GM12874 (cell line): Measurements from ENCODE around the gene PAX7.

Source experiments
- TF ChIP-seq, protein P1 (sequence below): IDR thresholded peaks from 2 replicates; pipeline ENCODE4 v1.5.1; 2011; ENCODE audit warnings: low read depth, mild to moderate bottlenecking, control low read depth, low read length, moderate library complexity; ENCODE audit not compliant: insufficient read depth

PAX7 gene

DNA sequence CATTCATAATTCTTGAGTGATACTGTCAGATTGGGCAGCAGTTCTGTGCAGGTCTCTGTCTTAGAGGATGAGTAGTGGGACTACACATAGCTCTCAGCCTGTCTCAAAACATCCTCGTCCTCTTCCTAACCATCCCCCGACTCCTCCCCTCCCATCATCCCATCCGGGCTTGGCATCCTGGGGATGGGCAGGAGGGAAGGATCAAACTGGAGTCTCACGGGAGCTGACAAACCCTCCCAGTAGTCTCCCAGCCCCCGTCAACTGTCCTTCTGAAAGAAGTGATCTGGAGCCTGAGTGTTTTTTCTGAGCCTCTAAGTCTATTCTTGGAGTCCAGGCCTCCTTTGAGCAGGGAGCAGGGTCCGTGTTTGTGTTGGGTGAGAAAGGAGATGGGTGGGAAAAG is 102.0 kb downstream of the PAX7 start:
- TF ChIP-seq, protein P1, sequence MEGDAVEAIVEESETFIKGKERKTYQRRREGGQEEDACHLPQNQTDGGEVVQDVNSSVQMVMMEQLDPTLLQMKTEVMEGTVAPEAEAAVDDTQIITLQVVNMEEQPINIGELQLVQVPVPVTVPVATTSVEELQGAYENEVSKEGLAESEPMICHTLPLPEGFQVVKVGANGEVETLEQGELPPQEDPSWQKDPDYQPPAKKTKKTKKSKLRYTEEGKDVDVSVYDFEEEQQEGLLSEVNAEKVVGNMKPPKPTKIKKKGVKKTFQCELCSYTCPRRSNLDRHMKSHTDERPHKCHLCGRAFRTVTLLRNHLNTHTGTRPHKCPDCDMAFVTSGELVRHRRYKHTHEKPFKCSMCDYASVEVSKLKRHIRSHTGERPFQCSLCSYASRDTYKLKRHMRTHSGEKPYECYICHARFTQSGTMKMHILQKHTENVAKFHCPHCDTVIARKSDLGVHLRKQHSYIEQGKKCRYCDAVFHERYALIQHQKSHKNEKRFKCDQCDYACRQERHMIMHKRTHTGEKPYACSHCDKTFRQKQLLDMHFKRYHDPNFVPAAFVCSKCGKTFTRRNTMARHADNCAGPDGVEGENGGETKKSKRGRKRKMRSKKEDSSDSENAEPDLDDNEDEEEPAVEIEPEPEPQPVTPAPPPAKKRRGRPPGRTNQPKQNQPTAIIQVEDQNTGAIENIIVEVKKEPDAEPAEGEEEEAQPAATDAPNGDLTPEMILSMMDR = no peak

GRCh38 chr1:18734001-18734400 is 103.4 kb downstream of the PAX7 start:
- TF ChIP-seq, protein P1 = no peak

DNA sequence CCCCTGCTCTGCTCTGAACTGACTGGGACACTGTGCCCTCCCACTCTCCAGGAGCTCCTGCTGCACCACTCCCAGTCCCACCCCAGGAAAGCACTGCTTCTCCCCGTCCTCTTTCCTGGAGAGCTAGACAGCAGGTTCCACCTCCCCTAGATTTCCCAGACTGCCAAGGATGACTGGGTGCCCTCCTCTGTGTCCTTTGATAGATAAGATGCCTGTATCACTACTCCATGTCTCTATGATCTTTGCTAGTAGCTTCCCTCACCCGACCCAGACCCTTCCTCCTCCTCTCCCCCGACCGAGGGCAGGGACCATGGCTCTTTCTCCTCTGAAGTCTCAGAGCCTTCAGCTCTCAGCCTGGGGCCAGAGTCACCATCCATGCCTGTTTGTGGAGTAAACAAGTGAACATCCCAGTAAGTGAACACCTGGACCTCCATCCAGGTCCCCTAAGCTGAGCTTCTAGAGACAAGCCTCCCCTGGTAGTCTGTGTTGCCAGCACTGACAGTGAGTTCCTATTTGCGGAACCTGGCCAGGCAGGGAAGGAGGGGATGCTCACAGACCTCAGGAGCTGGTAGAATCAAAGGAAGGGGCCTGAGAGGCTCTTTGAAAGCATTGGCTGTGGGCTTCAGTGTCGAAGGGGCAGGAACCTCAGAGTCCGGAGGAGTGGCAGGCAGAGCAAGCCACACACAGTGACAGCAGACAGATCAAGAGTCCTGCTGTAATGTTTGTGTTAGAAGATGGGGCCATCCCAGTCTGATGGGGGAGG is 104.0 kb downstream of the PAX7 start:
- TF ChIP-seq, protein P1 = no peak

DNA sequence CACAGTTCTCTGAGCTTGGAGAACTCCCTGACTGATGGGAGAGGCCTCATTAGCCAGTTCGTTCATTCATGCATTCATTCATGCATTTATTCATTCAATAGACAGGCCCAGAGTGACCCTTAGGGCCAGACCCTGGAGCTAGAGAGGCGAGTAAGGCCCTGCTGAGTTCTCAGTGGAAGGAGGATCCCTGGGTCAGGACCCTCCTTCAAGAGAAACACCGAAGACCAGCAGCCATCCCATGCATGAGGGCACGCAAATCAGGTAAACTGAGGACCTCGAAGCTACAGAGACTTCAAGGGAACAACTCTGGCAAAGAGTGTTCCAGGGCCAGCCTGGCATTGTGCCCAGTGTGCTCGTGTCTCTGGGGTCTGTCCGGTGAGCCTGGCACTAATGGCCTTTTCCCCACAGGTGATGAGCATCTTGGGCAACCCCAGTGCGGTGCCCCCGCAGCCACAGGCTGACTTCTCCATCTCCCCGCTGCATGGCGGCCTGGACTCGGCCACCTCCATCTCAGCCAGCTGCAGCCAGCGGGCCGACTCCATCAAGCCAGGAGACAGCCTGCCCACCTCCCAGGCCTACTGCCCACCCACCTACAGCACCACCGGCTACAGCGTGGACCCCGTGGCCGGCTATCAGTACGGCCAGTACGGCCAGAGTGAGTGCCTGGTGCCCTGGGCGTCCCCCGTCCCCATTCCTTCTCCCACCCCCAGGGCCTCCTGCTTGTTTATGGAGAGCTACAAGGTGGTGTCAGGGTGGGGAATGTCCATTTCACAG is 104.8 kb downstream of the PAX7 start:
- TF ChIP-seq, protein P1 = no peak

DNA sequence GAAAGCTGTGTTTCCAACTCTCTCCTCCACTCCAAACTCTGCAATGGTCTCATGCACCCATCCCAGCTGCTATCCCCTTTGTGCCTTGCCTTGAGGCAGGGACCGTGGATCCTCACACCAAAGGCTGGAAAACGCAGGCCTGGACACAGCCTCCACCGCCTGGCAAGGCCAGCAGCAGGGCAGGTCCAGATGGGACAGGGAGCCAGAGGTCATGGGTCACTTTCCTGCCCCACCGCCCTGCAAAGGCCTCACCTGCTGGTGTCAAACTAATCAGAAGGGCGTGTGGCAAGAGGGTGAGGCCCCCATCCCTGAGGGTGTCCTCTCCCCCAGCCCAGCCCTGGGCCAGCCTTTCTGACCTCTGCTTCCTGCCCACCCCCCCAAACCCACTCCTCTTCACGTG is 106.3 kb downstream of the PAX7 start:
- TF ChIP-seq, protein P1 = no peak

GRCh38 chr1:18738126-18738525 is 107.5 kb downstream of the PAX7 start:
- TF ChIP-seq, protein P1 = no peak

- TF ChIP-seq, protein P1 = no peak
Measured at GRCh38 chr1:18738617-18739016, 108.0 kb downstream of the PAX7 start.
